NCI-H1092 (cell line): ENCODE results near the gene TEX19.
"Not testable (repeated sequence)": the region's sequence is repeated elsewhere in the genome, so short reads cannot be mapped to it uniquely, and the experiment has no call there.

Experiments used
- DNase-seq: peaks from one replicate; lab custom pipeline; 2025; lab: John Stamatoyannopoulos, UW

Gene TEX19

GRCh38 chr17:82411396-82412053 is 52.5 kb downstream of the TEX19 start:
- DNase-seq, result no peak

- not testable (repeated sequence) for DNase-seq
Observed at GRCh38 chr17:82412081-82412480, 53.0 kb downstream of the TEX19 start.

- peak; percentile 86 for DNase-seq
Observed at GRCh38 chr17:82412535-82413520, 53.8 kb downstream of the TEX19 start.
